T-helper 17 cell (primary cell): ENCODE results near the gene CLDN9. TPM values are rescaled to one million over a fixed set of nuclear protein-coding genes. Genes with fewer than 3 reads are reported as not detected.

Experiments used
- ATAC-seq: fragments of 150-1000 bp; cut with Tn5 transposase; 2 replicates; pipeline ENCODE4 v1.10.0; 2021; ENCODE audit warnings: mild to moderate bottlenecking, moderate library complexity
- DNase-seq, 3 donors: peaks; one replicate each; pipeline versions ENCODE4 v3.0.0 to v3.0.0-alpha.2; 2020 to 2021
- H3K9me3 ChIP-seq: one replicate; pipeline ENCODE4 v1.7.0; 2013; ENCODE audit warnings: low read length, mild to moderate bottlenecking; ENCODE audit not compliant: control insufficient read depth, poor library complexity, severe bottlenecking
- H3K27ac Mint-ChIP-seq: one replicate; pipeline ENCODE4 v1.8.0; 2022; ENCODE audit warnings: mild to moderate bottlenecking, moderate library complexity, mixed read lengths
- H3K27me3 Mint-ChIP-seq: one replicate; pipeline ENCODE4 v1.8.0; 2022; ENCODE audit warnings: mixed read lengths
- H3K36me3 Mint-ChIP-seq: one replicate; pipeline ENCODE4 v1.8.0; 2022; ENCODE audit warnings: low read depth, mixed read lengths
- H3K4me1 Mint-ChIP-seq: one replicate; pipeline ENCODE4 v1.8.0; 2022; ENCODE audit warnings: mild to moderate bottlenecking, mixed read lengths
- H3K4me3 Mint-ChIP-seq: one replicate; pipeline ENCODE4 v1.8.0; 2022; ENCODE audit warnings: mild to moderate bottlenecking, moderate library complexity, mixed read lengths
- total RNA-seq, 4 donors: library from RNA in 2 of 4; stranded (reverse) in 2 of 4; gene quantifications; one replicate each; pipeline ENCODE4 v1.2.3 and lab custom pipeline; 2022 to 2026

CLDN9 gene
- total RNA-seq, 2 donors from 2014 or later: not detected

DNA sequence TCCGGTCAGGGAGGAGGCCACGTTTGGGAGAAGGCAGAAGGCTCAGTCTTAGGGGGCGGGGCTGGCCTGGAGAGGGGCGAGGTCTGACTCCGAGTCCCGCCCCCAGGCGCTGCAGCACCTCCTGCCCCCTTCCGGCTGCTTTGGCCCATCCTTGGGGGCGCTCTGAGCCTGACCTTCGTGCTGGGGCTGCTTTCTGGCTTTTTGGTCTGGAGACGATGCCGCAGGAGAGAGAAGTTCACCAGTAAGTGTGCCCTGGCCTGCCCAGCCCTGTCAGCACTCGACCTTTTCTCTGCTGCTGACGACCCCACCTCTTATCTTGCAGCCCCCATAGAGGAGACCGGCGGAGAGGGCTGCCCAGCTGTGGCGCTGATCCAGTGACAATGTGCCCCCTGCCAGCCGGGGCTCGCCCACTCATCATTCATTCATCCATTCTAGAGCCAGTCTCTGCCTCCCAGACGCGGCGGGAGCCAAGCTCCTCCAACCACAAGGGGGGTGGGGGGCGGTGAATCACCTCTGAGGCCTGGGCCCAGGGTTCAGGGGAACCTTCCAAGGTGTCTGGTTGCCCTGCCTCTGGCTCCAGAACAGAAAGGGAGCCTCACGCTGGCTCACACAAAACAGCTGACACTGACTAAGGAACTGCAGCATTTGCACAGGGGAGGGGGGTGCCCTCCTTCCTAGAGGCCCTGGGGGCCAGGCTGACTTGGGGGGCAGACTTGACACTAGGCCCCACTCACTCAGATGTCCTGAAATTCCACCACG, 8.9 kb downstream of the CLDN9 start:
- Mint-ChIP-seq H3K4me1 (peaks cover 34% of the 10 kb centered on the region), H3K36me3 (no peaks in the 10 kb centered on the region), H3K27me3 (no peaks in the 10 kb centered on the region), H3K4me3 (peak overlapping the region; percentile 91), H3K27ac (peak overlapping the region; percentile 86)
- DNase-seq (peak; percentile 49 to 79 (median 58)), ATAC-seq (peak; percentile 17)
- H3K9me3 ChIP-seq: no peaks in the 10 kb centered on the region

DNA sequence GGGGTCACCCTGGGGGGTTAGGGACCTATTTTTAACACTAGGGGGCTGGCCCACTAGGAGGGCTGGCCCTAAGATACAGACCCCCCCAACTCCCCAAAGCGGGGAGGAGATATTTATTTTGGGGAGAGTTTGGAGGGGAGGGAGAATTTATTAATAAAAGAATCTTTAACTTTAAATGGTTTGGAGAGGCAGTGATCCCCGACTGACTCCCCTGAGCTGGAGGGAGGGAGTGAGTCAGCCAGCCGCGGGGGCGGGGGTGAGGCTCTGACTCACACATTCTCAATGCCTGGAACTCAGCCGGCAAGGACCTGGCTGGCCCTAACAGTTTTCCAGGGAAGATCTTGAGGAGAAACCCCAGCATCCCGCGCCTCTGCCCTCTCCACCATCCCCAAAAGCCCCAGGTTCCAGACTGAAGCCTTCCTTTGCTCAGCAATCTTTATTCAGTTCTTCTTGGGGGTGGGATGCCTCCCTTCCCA, 9.5 kb downstream of the CLDN9 start:
- Mint-ChIP-seq H3K36me3 (no peaks in the 10 kb centered on the region), H3K4me3 (peak overlapping the region; percentile 90), H3K27ac (peak overlapping the region; percentile 86), H3K4me1 (peaks cover 34% of the 10 kb centered on the region), H3K27me3 (no peaks in the 10 kb centered on the region)
- H3K9me3 ChIP-seq: no peaks in the 10 kb centered on the region
- no peak for ATAC-seq
- DNase-seq: peak; percentile 47 to 72 (median 63)

DNA sequence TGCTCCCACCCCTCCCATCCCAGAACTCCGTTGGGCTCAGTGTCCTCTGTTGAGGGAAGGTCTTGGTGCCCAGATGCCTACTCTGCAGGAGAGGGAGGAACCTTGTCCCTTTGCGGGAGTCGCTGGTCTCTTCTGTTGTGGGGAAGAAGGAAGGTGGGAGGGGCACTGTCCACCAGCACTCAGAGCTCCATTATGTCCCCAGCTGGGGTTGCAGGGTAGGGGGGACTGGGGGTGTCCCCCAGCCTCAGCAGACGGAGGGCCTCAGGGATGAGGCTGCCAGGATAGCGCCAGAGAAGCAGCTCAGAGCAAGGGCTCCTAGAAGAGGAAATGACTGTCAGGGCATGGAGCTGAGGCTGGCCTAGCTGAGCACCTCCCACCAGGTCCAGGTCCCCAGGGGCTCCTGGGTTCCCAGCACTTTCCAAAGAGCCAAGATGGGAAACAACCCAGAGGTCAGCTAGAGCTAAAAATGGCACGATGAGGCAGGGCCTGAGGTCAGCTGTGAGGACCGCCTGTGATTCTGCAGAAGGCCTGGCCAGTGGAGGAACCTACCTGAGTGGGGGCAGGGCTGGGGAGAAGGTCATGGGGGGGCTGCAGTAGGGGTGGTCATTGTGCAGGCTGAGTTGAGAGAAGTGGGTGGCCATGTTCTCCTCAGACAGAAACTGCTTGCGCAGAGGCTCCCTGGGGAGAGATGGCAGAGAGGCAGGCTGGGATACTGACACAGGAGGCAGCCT, 10.1 kb downstream of the CLDN9 start:
- Mint-ChIP-seq H3K4me3 (peak overlapping the region; percentile 90), H3K27ac (peak overlapping the region; percentile 86), H3K27me3 (no peaks in the 10 kb centered on the region), H3K4me1 (peaks cover 34% of the 10 kb centered on the region), H3K36me3 (no peaks in the 10 kb centered on the region)
- H3K9me3 ChIP-seq: no peaks in the 10 kb centered on the region
- DNase-seq (no peak), ATAC-seq (no peak)

DNA sequence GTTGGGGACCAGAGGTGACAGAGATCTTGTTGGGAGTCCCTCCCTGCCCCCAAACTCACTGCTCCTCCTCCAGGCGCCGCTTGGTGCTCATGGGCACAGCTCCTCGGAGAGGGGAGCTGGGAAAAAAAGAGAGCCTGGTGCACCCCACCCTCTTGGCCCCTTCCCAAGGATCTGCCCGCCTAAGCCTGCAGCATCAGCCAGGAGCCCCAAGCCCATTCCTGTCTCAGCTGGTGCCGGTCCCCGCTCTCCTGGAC, 10.6 kb downstream of the CLDN9 start:
- H3K9me3 ChIP-seq: no peaks in the 10 kb centered on the region
- Mint-ChIP-seq H3K27me3 (no peaks in the 10 kb centered on the region), H3K4me3 (peak overlapping the region; percentile 90), H3K36me3 (no peaks in the 10 kb centered on the region), H3K4me1 (peaks cover 34% of the 10 kb centered on the region), H3K27ac (peak overlapping the region; percentile 86)
- ATAC-seq: no peak
- DNase-seq: no peak

DNA sequence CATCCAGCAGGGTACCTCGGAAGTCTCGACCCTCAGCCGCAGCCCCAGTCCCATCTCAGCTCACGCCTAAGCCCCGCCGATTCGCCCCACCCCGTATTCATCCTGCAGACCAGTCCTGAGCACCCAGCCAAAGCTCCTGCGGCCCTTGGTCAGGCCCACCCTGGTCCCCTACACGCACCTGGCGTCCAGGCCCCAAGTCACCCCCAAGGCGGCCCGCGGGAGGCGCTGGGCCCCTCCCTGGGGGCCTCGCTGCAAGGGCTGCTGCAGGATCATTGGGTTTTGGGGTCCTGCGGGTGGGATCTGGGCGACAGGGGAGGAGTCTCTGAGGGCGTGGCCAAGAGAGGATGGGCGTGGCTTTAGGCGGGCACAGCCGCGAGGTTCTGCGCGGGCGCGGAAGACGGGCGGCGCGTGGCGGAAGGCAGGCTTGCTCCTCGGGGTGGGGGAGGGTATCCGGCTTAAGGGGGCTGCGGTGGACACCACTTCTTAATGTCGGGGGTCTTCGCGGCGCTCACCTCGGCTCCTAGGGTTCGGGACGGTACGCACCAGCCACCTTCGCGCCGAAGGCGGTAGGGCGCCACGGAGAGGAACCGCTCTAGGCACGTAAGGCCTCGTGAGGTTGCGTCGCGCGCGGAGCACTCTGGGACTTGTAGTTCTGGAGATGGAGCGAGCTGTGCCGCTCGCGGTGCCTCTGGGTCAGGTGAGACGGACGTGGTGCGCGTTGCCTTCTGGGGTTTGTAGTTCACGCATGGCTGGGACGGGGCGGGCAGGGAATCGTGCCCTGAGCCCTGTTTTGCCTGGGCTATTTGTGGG, 11.2 kb downstream of the CLDN9 start, which contains the start of the genes HCFC1R1 and THOC6:
TSS of gene HCFC1R1 (minus strand) at position 274 of the 810 bp plus-strand sequence. CDS start at position 273, 1 bp downstream.
TSS of gene THOC6 (plus strand) at position 367 of the 810 bp plus-strand sequence. CDS start at position 659, 292 bp downstream.
- H3K4me1 Mint-ChIP-seq: peaks cover 36% of the 10 kb centered on the region
- peaks cover 2% of the 10 kb centered on the region for H3K27me3 Mint-ChIP-seq
- no peaks in the 10 kb centered on the region for H3K36me3 Mint-ChIP-seq
- H3K4me3 Mint-ChIP-seq: peak within 1 kb of the TSS; percentile 90
- DNase-seq: peak; percentile 89 to 90 (median 90)
- peak within 1 kb of the TSS; percentile 86 for H3K27ac Mint-ChIP-seq
- no peaks in the 10 kb centered on the region for H3K9me3 ChIP-seq
- ATAC-seq: peak; percentile 88

DNA sequence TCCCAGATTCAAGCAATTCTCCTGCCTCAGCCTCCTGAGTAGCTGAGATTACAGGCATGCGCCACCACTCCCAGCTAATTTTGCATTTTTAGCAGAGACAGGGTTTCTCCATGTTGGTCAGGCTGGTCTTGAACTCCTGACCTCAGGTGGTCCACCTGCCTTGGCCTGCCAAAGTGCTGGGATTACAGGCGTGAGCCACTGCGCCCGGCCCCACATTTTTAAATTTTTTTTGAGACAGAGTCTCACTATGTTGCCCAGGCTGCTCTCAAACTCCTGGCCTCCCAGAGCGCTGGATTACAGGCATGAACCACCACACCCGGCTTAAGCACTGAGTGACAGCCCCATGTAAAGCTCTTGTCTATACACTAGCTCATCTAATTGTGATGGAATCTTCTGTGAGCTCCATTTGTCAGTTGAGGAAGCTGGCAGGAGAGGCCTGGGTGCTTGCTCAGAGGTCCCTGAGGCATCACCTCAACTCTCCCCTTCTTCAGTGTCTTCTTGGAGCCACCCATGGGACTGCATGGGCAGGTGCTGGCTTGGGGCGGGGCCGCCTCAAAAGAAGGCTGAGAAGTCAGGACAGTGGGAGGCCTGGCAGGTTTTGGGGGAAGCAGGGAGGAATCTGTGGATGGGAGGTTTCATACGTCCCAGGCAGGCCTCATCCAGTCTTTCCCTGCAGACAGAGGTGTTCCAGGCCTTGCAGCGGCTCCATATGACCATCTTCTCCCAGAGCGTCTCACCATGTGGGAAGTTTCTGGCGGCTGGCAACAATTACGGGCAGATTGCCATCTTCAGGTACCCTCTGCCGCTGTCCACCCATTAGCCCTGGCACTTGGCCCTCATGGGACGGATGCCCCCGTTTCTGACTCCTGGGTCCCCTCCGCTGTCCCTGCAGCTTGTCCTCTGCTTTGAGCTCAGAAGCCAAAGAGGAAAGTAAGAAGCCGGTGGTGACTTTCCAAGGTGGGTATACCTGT, 12.6 kb downstream of the CLDN9 start:
- Mint-ChIP-seq H3K4me1 (peaks cover 39% of the 10 kb centered on the region), H3K27me3 (peaks cover 14% of the 10 kb centered on the region), H3K27ac (no peak overlapping the region), H3K4me3 (peak overlapping the region; percentile 21), H3K36me3 (no peaks in the 10 kb centered on the region)
- no peaks in the 10 kb centered on the region for H3K9me3 ChIP-seq
- DNase-seq (no peak), ATAC-seq (no peak)

DNA sequence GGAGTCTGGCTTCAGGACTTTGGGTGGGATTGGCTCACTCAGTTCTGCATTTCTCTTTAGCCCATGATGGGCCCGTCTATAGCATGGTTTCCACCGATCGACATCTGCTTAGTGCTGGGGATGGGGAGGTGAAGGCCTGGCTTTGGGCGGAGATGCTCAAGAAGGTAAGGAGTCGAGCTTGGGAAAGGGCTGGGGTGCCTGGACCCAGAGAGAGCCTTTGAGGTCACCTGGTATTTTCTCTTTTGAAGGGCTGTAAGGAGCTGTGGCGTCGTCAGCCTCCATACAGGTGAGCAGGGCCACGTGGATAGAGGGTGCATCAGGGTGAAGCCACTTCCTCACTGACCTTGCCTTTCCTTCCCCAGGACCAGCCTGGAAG, 13.3 kb downstream of the CLDN9 start:
- Mint-ChIP-seq H3K4me3 (no peak overlapping the region), H3K27ac (no peak overlapping the region), H3K36me3 (no peaks in the 10 kb centered on the region), H3K4me1 (peaks cover 39% of the 10 kb centered on the region), H3K27me3 (peaks cover 15% of the 10 kb centered on the region)
- DNase-seq (no peak), ATAC-seq (no peak)
- H3K9me3 ChIP-seq: no peaks in the 10 kb centered on the region

DNA sequence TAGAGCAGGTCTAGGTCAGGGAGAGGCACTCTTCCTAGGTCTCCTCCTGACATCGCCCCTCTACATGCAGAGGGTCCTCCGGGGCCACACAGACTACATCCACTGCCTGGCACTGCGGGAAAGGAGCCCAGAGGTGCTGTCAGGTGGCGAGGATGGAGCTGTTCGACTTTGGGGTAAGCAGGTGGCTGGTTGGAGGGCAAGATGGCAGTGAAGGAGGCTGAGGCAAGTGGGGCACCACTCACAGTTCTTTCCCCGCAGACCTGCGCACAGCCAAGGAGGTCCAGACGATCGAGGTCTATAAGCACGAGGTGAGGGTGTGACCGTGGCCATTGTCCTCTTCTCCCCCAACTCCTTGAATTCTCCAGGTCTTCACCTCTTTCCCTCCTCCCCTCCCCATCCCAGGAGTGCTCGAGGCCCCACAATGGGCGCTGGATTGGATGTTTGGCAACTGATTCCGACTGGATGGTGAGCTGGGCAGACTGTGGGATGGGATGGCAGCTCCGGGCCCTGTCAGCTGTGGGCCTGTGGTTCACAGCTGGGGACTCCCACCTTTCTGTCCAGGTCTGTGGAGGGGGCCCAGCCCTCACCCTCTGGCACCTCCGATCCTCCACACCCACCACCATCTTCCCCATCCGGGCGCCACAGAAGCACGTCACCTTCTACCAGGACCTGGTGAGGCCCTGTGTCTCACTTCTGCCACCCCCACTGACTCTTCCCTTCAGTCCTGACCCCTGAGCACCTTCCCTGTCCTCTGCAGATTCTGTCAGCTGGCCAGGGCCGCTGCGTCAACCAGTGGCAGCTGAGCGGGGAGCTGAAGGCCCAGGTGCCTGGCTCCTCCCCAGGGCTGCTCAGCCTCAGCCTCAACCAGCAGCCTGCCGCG, 14.1 kb downstream of the CLDN9 start:
- no peak overlapping the region for H3K4me3 Mint-ChIP-seq
- H3K27ac Mint-ChIP-seq: no peak overlapping the region
- no peak for DNase-seq
- ATAC-seq: no peak
- H3K9me3 ChIP-seq: no peaks in the 10 kb centered on the region
- peaks cover 15% of the 10 kb centered on the region for H3K27me3 Mint-ChIP-seq
- H3K4me1 Mint-ChIP-seq: peaks cover 34% of the 10 kb centered on the region
- H3K36me3 Mint-ChIP-seq: no peaks in the 10 kb centered on the region

DNA sequence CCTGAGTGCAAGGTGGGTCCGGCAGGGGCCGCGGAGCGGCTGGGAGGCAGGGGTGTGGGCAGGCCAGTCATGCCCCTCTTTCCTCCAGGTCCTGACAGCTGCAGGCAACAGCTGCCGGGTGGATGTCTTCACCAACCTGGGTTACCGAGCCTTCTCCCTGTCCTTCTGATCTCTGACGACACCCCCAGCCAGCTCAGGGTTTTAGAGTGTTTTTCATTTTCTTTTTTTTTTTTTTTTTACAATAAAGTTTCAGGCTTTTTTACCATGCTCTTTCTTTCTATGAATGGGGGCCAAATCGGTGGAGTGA, 14.7 kb downstream of the CLDN9 start:
- Mint-ChIP-seq H3K4me3 (no peak overlapping the region), H3K27me3 (peaks cover 21% of the 10 kb centered on the region), H3K4me1 (peaks cover 28% of the 10 kb centered on the region), H3K36me3 (no peaks in the 10 kb centered on the region), H3K27ac (no peak overlapping the region)
- DNase-seq (no peak), ATAC-seq (no peak)
- no peaks in the 10 kb centered on the region for H3K9me3 ChIP-seq

DNA sequence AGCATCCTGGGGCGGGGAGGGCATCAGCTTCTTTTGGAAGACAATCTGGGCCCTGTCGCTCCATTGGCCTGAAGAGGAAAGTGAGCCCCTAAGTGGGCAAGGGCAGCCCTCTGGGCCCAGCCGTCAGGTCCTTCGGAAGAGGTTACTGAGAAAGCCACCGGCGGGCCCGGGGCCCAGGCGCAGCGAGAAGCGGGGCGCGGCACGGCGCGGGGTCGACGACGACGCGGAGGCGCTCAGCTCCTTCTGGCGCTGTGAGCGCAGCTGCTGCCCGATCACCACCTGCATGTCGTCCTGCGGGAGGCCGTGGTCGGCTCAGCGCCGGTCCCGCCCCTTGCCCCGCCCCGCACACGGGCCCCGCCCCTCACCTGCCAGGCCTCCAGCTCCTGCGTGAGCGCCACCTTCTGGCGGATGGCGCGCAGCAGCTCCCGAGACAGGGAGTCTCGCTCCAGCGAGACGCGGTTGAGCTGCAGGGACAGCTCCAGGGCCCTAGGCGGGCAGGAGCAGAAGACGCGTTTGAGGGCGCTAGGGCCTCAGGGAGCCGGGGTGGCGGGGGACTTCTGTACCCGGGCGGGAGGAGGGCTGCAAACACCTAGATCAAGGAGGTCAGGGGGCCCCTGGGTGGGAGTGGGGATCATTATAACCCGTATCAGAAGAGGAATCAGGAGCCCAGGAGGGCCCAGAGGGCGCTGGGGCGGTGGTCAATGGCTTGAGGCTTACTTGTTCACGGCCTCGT, 15.4 kb downstream of the CLDN9 start:
- Mint-ChIP-seq H3K4me1 (peaks cover 24% of the 10 kb centered on the region), H3K36me3 (no peaks in the 10 kb centered on the region), H3K4me3 (peak overlapping the region; percentile 83), H3K27me3 (peaks cover 28% of the 10 kb centered on the region), H3K27ac (no peak overlapping the region)
- DNase-seq: peak; percentile 85 to 92 (median 89)
- ATAC-seq: peak; percentile 44
- no peaks in the 10 kb centered on the region for H3K9me3 ChIP-seq

DNA sequence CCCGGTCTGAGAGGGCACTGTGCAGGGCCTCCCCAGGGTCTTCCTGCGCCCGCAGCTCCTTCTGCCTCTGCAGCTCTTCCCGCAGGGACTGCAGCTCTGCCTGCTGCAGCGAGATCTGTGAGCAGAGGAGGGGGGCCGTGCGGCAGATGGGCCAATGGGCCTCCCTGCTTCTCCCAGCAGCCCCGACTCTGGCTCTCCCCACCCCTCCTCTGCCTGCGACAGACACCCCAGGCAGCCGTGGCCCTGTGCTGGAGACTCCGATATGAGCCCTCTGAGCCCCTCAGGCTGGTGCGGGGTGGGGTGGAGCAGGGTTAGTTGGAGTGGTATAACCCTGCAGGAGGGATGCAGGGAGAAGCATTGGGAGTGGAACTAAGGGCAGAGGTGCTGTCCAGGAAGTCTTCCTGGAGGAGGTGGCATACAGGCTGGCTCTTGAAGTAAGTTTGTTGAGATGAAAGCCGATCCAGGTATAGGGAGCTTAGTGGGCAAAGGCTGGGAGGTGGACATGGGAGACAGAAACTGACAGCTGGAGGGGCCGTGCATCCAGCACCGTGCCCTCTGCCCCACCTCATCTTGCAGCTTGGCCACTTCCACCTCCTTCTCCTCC, 16.1 kb downstream of the CLDN9 start:
- H3K27ac Mint-ChIP-seq: no peak overlapping the region
- no peak for DNase-seq
- peaks cover 21% of the 10 kb centered on the region for H3K4me1 Mint-ChIP-seq
- ATAC-seq: no peak
- no peaks in the 10 kb centered on the region for H3K9me3 ChIP-seq
- H3K36me3 Mint-ChIP-seq: peaks cover 1% of the 10 kb centered on the region
- peak overlapping the region; percentile 66 for H3K4me3 Mint-ChIP-seq
- H3K27me3 Mint-ChIP-seq: peaks cover 34% of the 10 kb centered on the region
